ENCODE data around the gene DNAJC6.
"Not testable (repeated sequence)": the region's sequence is repeated elsewhere in the genome, so short reads cannot be mapped to it uniquely, and the experiment has no call there.

The DNAJC6 gene

GRCh38 chr1:65431111-65431705 is 121.9 kb downstream of the DNAJC6 start:
- peak; percentile 54 for DNase-seq (ENCODE audit: low spot score)

GRCh38 chr1:65432918-65433317 is 123.6 kb downstream of the DNAJC6 start:
- no peak for DNase-seq (ENCODE audit: low spot score)

- no peak for DNase-seq (ENCODE audit: low spot score)
These were observed 124.9 kb downstream of the DNAJC6 start for GRCh38 chr1:65434255-65434654.

- no peak for DNase-seq (ENCODE audit: low spot score)
These were observed 125.4 kb downstream of the DNAJC6 start for GRCh38 chr1:65434760-65435159.

GRCh38 chr1:65435987-65436386 is 126.6 kb downstream of the DNAJC6 start:
- DNase-seq (ENCODE audit: low spot score), result no peak

- DNase-seq (ENCODE audit: low spot score), result no peak
These were observed 128.3 kb downstream of the DNAJC6 start for GRCh38 chr1:65437616-65438015.

- DNase-seq (ENCODE audit: low spot score), result no peak
These were observed 131.1 kb downstream of the DNAJC6 start for GRCh38 chr1:65440322-65440900.

- no peak for DNase-seq (ENCODE audit: low spot score)
These were observed 131.6 kb downstream of the DNAJC6 start for GRCh38 chr1:65440915-65441314.

- no peak for DNase-seq (ENCODE audit: low spot score)
These were observed 132.1 kb downstream of the DNAJC6 start for GRCh38 chr1:65441464-65441863.

GRCh38 chr1:65442442-65442841 is 133.1 kb downstream of the DNAJC6 start:
- DNase-seq (ENCODE audit: low spot score), result no peak

- no peak for DNase-seq (ENCODE audit: low spot score)
These were observed 134.3 kb downstream of the DNAJC6 start for GRCh38 chr1:65443647-65444046.

- no peak for DNase-seq (ENCODE audit: low spot score)
These were observed 134.8 kb downstream of the DNAJC6 start for GRCh38 chr1:65444128-65444640.

GRCh38 chr1:65445837-65446236 is 136.5 kb downstream of the DNAJC6 start:
- no peak for DNase-seq (ENCODE audit: low spot score)

- no peak for DNase-seq (ENCODE audit: low spot score)
These were observed 140.0 kb downstream of the DNAJC6 start for GRCh38 chr1:65449214-65449823.

GRCh38 chr1:65455678-65456077 is 146.3 kb downstream of the DNAJC6 start:
- DNase-seq (ENCODE audit: low spot score), result not testable (repeated sequence)

- no peak for DNase-seq (ENCODE audit: low spot score)
These were observed 147.1 kb downstream of the DNAJC6 start for GRCh38 chr1:65456481-65456880.

- no peak for DNase-seq (ENCODE audit: low spot score)
These were observed 148.5 kb downstream of the DNAJC6 start for GRCh38 chr1:65457868-65458267.

GRCh38 chr1:65458730-65459396 is 149.5 kb downstream of the DNAJC6 start:
- DNase-seq (ENCODE audit: low spot score), result no peak

- peak; percentile 68 for DNase-seq (ENCODE audit: low spot score)
These were observed 150.0 kb downstream of the DNAJC6 start for GRCh38 chr1:65459397-65459768.

Data from cerebellar cortex (tissue), 1 donor.